Activated T-helper 1 cell treated with anti-CD3 and anti-CD28 coated beads, Interleukin-12 subunit alpha, Interleukin-12 subunit beta, Interleukin-2, Interleukin-4 antibody, amounts not matched to agents 30 ng/mL and 10 ng/mL and 1 ng/mL, durations not matched to agents 14 hours and 24 hours and 36 hours (primary cell): Measurements from ENCODE around the gene TRIM25. TPM values are rescaled to one million over a fixed set of nuclear protein-coding genes. Genes with fewer than 3 reads are reported as not detected.

ENCODE experiments used
- DNase-seq: peaks from one replicate; pipeline ENCODE4 v3.0.0; 2021; ENCODE audit warnings: low spot score
- H3K27ac Mint-ChIP-seq: one replicate; pipeline ENCODE4 v1.8.0; 2021; ENCODE audit warnings: mild to moderate bottlenecking, mixed read lengths
- H3K27me3 Mint-ChIP-seq: one replicate; pipeline ENCODE4 v1.8.0; 2022; ENCODE audit warnings: mild to moderate bottlenecking, moderate library complexity, mixed read lengths; ENCODE audit not compliant: insufficient read depth
- H3K36me3 Mint-ChIP-seq: one replicate; pipeline ENCODE4 v1.8.0; 2021; ENCODE audit warnings: low read depth, mixed read lengths
- H3K4me1 Mint-ChIP-seq: one replicate; pipeline ENCODE4 v1.8.0; 2021; ENCODE audit warnings: low read depth, mixed read lengths
- H3K4me3 Mint-ChIP-seq: one replicate; pipeline ENCODE4 v1.8.0; 2021; ENCODE audit warnings: mild to moderate bottlenecking, moderate library complexity, mixed read lengths
- H3K9me3 Mint-ChIP-seq: one replicate; pipeline ENCODE4 v1.8.0; 2021; ENCODE audit warnings: mixed read lengths
- intact Hi-C: fragments of 100-400 bp; cut with micrococcal nuclease; formaldehyde crosslinking; loops from one replicate; pipeline ENCODE4 v1.15.1; 2024
- total RNA-seq: library from RNA; stranded (reverse); gene quantifications from 2 replicates; pipeline ENCODE4 v1.2.3, GENCODE V29; 2022

Gene TRIM25
- total RNA-seq, 1 donor from 2014 or later: 86.9 TPM

DNA sequence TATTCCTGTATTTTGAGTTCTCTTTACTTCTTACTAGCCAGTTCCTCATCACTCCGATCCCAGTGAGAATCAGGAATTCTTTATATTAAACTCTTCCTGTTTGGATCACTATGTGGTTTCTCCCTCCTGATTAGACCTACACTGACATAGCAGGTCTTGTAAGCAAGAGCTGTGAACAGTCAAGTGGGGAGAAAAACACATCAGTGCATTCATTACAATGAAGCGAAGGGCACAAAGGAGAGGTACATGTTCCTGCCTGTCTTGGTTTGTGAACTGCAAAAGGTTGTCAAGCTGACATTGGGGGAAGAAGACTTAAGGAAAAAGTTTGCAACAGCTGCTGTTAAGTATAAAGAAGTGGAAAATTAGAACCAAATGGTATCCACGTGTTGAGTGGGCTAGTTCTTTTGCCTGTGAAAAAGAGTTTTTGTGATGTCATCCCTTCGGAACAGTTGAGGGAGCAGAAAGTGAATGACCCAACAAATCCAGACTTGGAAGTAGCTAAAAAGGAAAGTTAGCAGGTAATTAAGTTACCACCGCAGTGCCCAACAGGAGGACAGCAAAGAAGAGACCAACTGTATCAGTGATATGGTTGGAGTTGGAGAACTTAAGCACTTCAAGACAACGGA is 23.0 kb upstream of the TRIM25 start:
- no peaks in the 10 kb centered on the region for H3K9me3 Mint-ChIP-seq
- DNase-seq: no peak
- H3K36me3 Mint-ChIP-seq: peaks cover 41% of the 10 kb centered on the region
- peak overlapping the region; percentile 60 for H3K27ac Mint-ChIP-seq
- no peaks in the 10 kb centered on the region for H3K27me3 Mint-ChIP-seq
- H3K4me1 Mint-ChIP-seq: peaks cover 34% of the 10 kb centered on the region
- no peak overlapping the region for H3K4me3 Mint-ChIP-seq
- intact Hi-C loops: loop anchor here (1.0 kb wide), 1 partner anchor 18 kb away; no protein-coding TSS in a partner anchor

DNA sequence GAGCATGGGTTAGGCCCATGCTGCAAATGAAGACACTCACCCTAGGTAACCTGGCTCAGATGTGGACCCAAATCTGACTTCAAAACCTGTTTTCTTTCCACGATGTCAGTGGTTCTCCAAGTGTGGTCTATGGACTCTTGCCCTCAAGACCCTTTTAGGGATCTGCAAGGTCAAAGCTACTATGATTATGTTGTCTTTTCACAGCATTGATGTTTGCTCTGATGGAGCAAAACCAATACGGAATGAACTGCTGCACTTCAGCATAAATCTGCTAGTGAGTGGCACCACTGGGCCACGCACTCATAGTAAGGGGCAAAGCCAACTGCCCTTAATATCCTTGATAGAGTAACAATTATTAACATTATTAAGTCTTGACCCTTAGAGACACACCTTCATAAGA is 21.6 kb upstream of the TRIM25 start:
- H3K27ac Mint-ChIP-seq: no peak overlapping the region
- peaks cover 10% of the 10 kb centered on the region for H3K9me3 Mint-ChIP-seq
- no peak for DNase-seq
- H3K4me3 Mint-ChIP-seq: no peak overlapping the region
- peaks cover 34% of the 10 kb centered on the region for H3K4me1 Mint-ChIP-seq
- peaks cover 35% of the 10 kb centered on the region for H3K36me3 Mint-ChIP-seq
- intact Hi-C loops: no loop called here
- no peaks in the 10 kb centered on the region for H3K27me3 Mint-ChIP-seq

GRCh38 chr17:56934280-56934679 is 20.4 kb upstream of the TRIM25 start:
- no peak for DNase-seq
- H3K9me3 Mint-ChIP-seq: peaks cover 21% of the 10 kb centered on the region
- intact Hi-C loops: no loop called here

DNA sequence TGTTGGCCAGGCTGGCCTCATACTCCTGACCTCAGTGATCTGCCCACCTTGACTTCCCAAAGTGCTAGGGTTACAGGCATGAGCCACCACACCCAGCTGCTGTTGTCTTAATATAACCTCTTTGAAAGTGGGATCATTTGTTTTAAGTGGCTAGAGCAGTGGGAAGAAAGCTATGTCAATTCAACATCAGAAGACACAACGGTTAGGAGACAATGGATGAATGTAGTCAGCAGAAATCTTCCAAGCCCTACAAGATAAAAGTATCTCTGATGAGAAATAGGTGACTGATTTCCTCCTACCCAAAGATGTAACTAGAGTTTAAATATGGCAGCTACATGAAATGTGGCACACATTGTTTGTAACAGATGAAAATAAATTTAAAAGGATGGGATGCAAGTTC is 20.0 kb upstream of the TRIM25 start:
- Mint-ChIP-seq H3K27ac (no peak overlapping the region), H3K9me3 (peaks cover 23% of the 10 kb centered on the region), H3K4me1 (peaks cover 32% of the 10 kb centered on the region), H3K4me3 (no peak overlapping the region), H3K36me3 (peaks cover 27% of the 10 kb centered on the region), H3K27me3 (no peaks in the 10 kb centered on the region)
- intact Hi-C loops: no loop called here
- no peak for DNase-seq

More at GRCh38 chr17:56934280-56934679, 20.4 kb upstream of the TRIM25 start:
- Mint-ChIP-seq H3K27me3 (no peaks in the 10 kb centered on the region), H3K4me3 (no peak overlapping the region), H3K4me1 (peaks cover 34% of the 10 kb centered on the region), H3K27ac (peak overlapping the region; percentile 44), H3K36me3 (peaks cover 30% of the 10 kb centered on the region)

- no peak for DNase-seq
- Mint-ChIP-seq H3K4me1 (peaks cover 26% of the 10 kb centered on the region), H3K36me3 (peaks cover 22% of the 10 kb centered on the region), H3K27ac (no peak overlapping the region), H3K4me3 (no peak overlapping the region), H3K9me3 (peaks cover 23% of the 10 kb centered on the region), H3K27me3 (no peaks in the 10 kb centered on the region)
- intact Hi-C loops: no loop called here
Observed at GRCh38 chr17:56933151-56933745, 19.4 kb upstream of the TRIM25 start.

- intact Hi-C loops: no loop called here
- Mint-ChIP-seq H3K9me3 (peaks cover 27% of the 10 kb centered on the region), H3K36me3 (peaks cover 8% of the 10 kb centered on the region), H3K27ac (no peak overlapping the region), H3K27me3 (no peaks in the 10 kb centered on the region), H3K4me1 (peaks cover 11% of the 10 kb centered on the region), H3K4me3 (no peak overlapping the region)
- DNase-seq: no peak
Observed at GRCh38 chr17:56930739-56931337, 17.0 kb upstream of the TRIM25 start.

DNA sequence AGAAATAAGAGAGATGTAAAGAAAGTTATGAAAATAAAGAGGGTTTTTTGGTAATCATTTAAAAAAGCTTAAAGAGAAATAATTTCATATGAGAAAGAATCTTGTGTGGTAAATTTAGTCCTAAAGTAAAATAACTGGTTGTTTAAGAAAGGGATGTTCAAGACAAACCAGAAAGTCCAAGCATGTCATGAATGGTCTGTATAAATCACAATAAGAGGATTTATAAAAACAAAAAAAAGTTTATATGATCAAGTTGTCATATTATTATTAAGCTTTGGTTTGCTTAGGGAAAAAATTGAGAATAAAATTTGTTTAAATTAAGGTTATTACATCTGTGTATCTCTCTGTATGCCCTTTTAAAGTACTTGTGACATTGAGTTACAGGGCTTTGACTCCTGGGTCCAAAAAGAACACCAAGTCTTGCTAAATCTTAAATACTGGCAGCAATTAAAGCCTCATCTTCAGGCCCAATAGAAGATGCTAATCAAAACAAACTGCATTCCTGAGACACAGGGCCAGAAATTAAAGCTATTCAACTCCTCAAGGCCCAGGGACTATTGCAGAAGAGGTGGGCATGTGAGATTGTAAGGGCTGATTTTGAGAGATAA is 15.6 kb upstream of the TRIM25 start:
- Mint-ChIP-seq H3K27ac (no peak overlapping the region), H3K4me1 (peaks cover 8% of the 10 kb centered on the region), H3K36me3 (peaks cover 3% of the 10 kb centered on the region), H3K27me3 (no peaks in the 10 kb centered on the region), H3K9me3 (peaks cover 27% of the 10 kb centered on the region), H3K4me3 (no peak overlapping the region)
- no peak for DNase-seq
- intact Hi-C loops: no loop called here

DNA sequence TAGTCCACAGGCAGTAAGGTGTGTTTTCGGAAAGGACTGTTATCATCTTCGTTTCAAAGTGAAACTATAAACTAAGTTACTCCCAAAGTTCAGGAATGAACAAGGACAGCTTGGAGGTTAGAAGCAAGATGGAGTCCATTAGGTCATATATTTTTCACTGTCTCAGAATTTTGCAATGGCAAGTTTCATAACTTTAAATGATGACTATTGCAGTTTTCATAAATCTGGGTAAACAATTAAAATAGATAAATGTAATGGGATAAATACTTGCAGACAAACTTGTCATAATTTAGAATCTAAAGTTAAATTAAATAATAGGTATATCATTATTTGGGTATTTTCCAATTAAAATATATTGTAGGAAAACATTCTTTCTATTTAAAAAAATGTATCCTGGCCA is 14.7 kb upstream of the TRIM25 start:
- no peaks in the 10 kb centered on the region for H3K36me3 Mint-ChIP-seq
- intact Hi-C loops: no loop called here
- no peaks in the 10 kb centered on the region for H3K4me1 Mint-ChIP-seq
- no peak overlapping the region for H3K27ac Mint-ChIP-seq
- H3K9me3 Mint-ChIP-seq: peaks cover 27% of the 10 kb centered on the region
- no peaks in the 10 kb centered on the region for H3K27me3 Mint-ChIP-seq
- H3K4me3 Mint-ChIP-seq: no peak overlapping the region
- DNase-seq: no peak

DNA sequence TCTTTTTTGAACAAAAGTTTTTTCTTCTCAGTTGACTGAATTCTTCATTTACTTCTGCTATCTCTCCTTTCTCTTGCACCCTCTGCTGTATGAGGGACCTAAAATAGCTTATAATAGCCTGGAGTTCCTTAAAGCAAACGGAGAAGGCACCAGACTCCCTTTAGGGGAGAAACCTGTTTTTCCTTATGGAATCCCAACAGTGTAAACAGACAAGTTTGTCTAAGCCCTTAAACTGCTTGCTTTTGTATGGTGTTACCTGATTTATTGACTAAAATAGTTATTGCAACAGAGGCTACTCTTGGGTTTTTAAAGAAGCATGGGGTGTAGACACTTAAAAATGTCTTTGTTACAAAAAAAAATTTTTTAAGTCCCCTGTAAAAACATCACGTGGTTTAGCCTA is 12.9 kb upstream of the TRIM25 start:
- intact Hi-C loops: no loop called here
- H3K4me3 Mint-ChIP-seq: no peak overlapping the region
- H3K4me1 Mint-ChIP-seq: no peaks in the 10 kb centered on the region
- H3K9me3 Mint-ChIP-seq: peaks cover 27% of the 10 kb centered on the region
- H3K36me3 Mint-ChIP-seq: no peaks in the 10 kb centered on the region
- DNase-seq: no peak
- no peak overlapping the region for H3K27ac Mint-ChIP-seq
- H3K27me3 Mint-ChIP-seq: peaks cover 3% of the 10 kb centered on the region

- Mint-ChIP-seq H3K4me1 (no peaks in the 10 kb centered on the region), H3K36me3 (no peaks in the 10 kb centered on the region), H3K27ac (no peak overlapping the region), H3K4me3 (no peak overlapping the region), H3K9me3 (peaks cover 25% of the 10 kb centered on the region), H3K27me3 (peaks cover 3% of the 10 kb centered on the region)
- DNase-seq: no peak
- intact Hi-C loops: no loop called here
Observed at GRCh38 chr17:56926270-56926669, 12.4 kb upstream of the TRIM25 start.

- intact Hi-C loops: no loop called here
Observed at GRCh38 chr17:56925088-56925487, 11.2 kb upstream of the TRIM25 start.

DNA sequence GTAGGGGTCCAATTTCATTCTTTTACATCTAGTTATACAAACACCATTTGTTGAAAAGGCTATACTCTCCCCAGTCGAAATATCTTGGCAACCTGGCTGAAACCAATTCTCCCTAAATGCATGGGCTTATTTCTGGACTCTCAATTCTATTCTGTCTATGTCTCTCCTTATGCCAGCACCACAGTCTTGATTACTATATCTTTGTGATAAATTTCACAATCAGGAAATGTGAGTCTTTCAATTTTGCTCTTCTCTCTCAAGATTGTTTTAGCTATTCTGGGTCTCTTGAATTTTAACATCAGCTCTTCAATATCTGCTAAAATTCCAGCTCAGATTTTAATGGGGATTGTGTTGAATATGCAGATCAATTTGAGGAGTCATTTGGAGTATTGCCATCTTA is 5.9 kb upstream of the TRIM25 start:
- peaks cover 23% of the 10 kb centered on the region for H3K9me3 Mint-ChIP-seq
- no peak for DNase-seq
- H3K27ac Mint-ChIP-seq: no peak overlapping the region
- H3K4me3 Mint-ChIP-seq: no peak overlapping the region
- intact Hi-C loops: loop anchor here (1.0 kb wide), 1 partner anchor 18 kb away; no protein-coding TSS in a partner anchor
- peaks cover 2% of the 10 kb centered on the region for H3K36me3 Mint-ChIP-seq
- H3K27me3 Mint-ChIP-seq: peaks cover 3% of the 10 kb centered on the region
- peaks cover 40% of the 10 kb centered on the region for H3K4me1 Mint-ChIP-seq

More at GRCh38 chr17:56925088-56925487, 11.2 kb upstream of the TRIM25 start:
- no peaks in the 10 kb centered on the region for H3K36me3 Mint-ChIP-seq
- H3K9me3 Mint-ChIP-seq: peaks cover 13% of the 10 kb centered on the region
- peaks cover 3% of the 10 kb centered on the region for H3K27me3 Mint-ChIP-seq
- no peaks in the 10 kb centered on the region for H3K4me1 Mint-ChIP-seq
- no peak for DNase-seq
- no peak overlapping the region for H3K4me3 Mint-ChIP-seq
- H3K27ac Mint-ChIP-seq: no peak overlapping the region

DNA sequence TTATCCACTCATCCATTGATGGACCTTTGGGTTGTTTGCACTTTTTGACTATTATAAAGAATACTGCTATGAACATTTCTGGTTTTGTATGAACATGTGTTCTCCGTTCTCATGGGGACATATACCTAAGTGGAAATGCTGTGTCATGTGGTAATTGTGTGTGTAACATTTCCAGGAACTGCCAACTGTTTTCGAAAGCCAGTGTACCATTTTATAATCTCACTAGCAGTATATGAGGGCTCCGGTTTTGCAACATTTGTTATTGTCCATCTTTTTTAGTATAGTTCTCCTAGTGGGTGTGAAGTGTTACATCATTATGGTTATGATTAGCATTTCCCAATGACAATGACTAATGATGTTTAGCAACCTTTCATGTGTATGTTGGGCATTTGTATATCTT is 5.1 kb upstream of the TRIM25 start:
- Mint-ChIP-seq H3K27ac (peak overlapping the region; percentile 25), H3K27me3 (peaks cover 5% of the 10 kb centered on the region), H3K9me3 (peaks cover 23% of the 10 kb centered on the region), H3K36me3 (peaks cover 4% of the 10 kb centered on the region), H3K4me3 (no peak overlapping the region), H3K4me1 (peaks cover 44% of the 10 kb centered on the region)
- intact Hi-C loops: loop anchor here (1.0 kb wide), 1 partner anchor 18 kb away; no protein-coding TSS in a partner anchor
- no peak for DNase-seq
